Posterior cingulate gyrus (tissue), 11 donors: ENCODE measurements around the gene GNG10.
"Not testable (repeated sequence)": the region's sequence is repeated elsewhere in the genome, so short reads cannot be mapped to it uniquely, and the experiment has no call there.

ENCODE experiments used
- DNase-seq, 10 donors: peaks; one replicate each; pipeline versions ENCODE4 v3.0.0 to v3.0.0-alpha.2; 2020 to 2021; ENCODE audit warnings: mixed read lengths in 3 of 10
- intact Hi-C: fragments of 100-400 bp; cut with DNase I; formaldehyde crosslinking; loops from one replicate; pipeline ENCODE4 v1.15.1; 2023

The GNG10 gene

DNA sequence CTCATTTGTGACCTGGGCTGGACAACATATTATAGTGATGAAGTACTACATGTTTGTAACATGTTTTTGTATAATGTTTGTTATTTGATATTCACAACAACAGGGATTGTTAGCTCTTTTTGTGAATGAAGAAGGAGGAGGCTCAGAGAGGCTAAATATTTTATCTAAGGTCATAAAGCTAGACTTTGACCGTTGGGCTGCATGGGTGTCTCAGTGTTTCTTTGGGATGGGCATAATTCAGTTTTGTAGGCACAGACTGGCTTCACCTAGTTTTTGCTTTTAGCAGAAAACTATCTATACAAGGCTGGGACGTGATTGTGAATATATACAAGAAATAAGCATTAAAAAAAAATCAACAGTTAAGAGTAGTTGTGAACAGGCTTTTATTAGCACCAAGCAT lies 15.0 kb upstream of the GNG10 start:
- no peak for DNase-seq
- intact Hi-C loops = no loop called here

DNA sequence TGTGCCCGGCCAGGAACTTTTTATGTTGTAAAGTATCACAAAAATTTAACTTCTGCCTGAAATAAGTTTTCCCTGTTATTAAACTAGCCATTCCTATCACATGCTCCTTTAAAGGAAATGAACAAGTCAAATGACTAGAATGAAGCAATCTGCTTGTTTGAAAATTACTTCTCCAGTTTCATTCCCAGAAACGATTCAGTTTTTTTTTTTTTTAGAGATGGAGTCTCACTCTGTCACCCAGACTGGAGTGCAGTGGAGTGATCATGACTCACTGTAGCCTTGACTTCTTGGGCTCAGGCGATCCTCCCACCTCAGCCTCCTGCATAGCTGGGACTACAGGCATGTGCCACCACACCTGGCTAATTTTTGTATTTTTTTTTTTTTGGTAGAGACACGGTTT lies 13.3 kb upstream of the GNG10 start:
- DNase-seq = no peak
- intact Hi-C loops = no loop called here

DNA sequence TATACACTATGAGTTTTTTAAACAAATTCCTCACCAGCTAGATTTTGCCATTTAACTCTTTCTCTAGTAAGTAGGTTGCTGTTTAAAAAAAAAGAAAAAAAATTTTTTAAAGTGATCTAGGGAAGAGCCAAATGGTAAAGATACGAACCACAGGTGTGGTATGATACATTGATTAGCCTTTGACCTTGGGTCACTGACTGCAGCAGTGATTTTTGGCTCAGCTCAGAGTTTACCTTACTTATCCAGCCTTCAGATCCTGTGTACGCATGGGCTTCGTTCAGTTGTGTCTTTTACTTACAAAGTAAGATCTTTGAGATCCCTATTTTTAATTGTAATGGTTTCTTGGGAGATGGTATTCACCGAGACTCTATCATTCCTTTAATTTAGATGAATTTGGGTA lies 12.4 kb upstream of the GNG10 start:
- intact Hi-C loops = no loop called here
- DNase-seq = no peak

DNA sequence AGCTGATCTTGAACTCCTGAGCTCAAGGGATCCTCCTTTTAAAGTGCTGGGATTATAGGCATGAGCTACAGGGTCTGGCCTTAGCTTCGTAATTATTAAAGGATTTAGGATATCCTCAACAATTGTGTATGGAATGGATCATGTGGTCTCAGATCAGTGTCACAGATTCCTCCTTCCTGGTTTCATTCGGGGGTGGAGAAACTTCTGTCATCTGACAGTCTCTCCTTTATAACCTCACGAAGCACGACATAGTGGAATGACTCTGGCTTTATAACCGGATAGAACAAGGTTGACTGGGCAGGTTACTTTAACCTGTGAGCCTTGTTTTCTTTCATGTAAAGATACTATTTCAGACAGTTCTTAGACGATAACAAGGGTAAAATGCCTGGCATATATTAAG lies 4.4 kb upstream of the GNG10 start:
- no peak for DNase-seq
- intact Hi-C loops = no loop called here

DNA sequence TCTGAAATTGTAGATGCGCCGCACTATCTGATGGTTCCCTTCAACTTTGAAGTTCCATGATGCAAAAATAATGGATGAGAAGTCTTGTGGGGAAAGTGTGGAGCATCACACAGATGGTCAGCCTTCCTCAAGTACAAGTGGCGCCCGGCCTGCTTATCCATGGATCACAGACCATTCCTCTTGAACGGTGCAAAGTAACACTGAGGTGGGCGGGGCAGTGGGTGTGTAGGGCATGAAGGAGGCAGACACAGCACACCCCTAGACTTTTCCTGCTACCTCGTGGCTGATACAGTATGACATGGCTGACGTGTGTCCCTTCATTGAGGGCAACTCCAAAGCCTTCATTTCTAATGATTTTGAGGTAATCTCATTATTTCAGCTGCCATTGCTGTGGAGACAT lies 2.5 kb upstream of the GNG10 start:
- intact Hi-C loops = no loop called here
- no peak for DNase-seq

DNA sequence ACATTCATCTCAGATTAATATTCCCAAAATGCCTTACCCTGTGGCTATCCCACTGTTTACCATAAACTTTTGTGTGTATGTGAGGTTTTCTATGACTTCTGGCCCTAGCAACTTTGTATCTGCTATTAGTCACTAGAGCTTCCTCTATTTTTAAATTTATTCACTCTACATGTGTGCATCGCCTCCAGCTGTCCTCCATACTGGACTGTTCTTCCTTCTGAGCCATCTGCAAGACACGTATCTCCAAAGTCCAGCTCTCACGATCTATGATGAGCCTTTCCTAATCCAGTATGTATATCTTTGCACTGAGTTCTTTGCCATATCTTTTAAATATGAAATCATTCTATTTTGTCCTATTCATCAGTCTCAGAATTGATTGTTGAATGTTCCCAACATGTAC lies 1.7 kb upstream of the GNG10 start:
- no peak for DNase-seq
- intact Hi-C loops = no loop called here

DNA sequence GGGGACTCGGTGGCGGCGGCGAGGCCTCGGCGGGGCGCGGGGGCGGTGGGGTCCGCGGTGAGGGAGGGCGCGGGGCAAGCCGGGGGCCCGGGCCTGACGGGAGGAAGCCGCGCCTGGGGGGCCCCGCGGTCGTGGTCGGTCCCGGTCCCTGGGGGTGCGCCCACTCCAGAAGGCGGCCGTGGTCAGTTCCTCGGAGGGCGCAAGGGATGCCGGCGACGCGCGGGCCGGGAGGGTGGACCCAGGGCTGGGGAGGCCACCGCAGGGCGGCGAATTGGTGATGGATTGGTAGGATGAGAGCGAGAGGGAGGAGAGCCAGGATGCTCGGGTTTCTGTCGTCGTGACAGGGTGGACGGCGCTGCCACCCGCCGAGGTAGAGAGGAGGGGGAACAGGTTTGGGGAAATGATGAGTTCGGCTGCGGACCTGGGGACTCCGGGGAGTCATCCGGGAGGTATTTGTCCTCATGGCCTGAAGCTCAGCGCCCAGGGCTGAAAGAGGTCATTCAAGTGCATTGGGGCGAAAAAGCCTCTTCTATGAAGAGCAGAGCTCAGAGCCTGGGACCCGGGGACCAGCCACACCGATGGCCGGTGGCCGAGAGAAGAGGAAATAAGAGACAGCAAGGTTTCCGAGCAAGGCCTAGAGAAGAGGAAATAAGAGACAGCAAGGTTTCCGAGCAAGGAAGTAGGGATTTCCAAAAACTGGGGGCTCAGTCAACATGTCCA lies 557 bp downstream of the GNG10 start:
- DNase-seq = peak; percentile 11 to 89 (median 34)
- intact Hi-C loops = no loop called here

DNA sequence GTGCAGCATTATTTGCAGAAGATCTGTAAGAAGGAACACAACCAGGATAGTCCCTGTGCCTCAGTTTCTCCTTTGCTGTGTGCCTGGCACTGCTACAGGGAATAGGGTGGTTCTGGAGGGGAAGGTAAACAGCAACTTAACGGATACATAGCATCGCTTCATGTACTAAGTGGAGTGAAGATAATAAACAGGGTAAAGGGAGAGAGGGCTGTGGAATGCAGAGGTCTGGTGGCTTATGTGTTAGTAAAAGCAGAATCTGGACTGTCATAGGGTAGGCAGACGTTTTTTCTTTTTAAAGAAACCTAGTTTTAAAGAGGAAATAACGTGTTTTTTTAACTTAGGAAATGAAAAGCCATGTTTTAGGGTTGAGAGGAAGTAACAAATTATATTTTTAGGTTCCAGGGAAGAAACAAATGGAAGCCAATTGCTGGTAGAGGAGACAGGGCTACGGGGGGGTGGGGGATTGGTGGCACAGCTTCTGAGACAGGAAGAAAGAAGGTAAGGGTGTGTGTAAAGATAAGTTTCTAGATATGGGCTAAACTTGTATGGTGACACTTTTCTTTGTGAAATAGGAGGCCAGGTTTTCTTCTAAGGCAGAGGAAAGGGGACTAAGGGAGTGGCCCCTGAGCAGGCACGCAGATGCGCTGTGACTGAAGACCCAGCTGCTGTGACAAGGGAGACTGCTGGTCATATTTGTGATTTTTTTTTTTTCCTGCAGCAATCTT lies 1.3 kb downstream of the GNG10 start:
- intact Hi-C loops = no loop called here
- no peak for DNase-seq

DNA sequence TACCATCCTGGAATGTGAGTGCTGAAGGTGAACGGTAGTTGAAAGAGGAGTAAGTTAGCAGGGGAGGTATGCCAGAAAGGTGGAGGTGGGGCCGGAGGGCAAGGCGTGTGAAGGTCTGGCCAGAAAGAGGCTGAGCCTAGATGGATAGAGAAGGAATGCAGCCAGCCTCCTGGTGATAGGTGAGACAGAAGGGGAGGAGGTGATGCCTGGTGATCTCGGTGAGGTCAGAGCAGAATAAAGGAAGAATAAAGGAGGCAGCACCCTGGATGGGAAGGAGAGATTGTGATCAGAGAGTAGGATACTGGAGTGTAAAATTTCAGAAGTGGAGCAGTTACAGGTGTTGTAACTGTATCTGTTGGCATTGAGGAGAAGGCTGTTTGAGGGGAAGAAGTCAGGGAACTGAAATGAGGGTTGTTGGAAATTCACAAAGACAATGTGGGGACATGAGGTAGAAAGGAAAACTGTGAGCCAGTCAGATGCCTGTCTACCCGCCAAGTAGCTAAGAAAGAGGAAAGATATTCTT lies 2.0 kb downstream of the GNG10 start:
- intact Hi-C loops = no loop called here

DNA sequence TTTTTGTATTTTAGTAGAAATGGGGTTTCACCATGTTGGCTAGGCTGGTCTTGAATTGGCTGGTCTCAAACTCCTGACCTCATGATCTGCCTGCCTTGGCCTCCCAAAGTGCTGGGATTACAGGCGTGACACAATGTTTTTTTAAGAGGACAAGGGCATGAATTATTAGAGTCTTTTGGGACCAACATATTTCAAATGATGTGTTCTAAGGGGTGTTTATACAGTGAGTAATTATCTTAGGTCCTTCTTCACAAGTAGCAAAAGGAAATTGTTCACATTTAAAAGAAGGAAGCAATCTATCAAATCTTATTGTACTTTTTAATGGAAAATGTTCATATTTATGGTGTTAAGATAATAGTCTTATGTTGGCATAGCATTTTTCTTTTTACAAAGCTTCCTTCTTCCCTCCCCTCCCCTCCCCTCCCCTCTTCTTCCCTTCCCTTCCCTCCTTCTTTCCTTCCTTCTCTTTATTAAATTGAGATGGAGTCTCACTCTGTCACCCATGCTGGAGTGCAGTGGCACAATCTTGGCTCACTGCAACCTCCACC lies 6.7 kb downstream of the GNG10 start:
- no peak for DNase-seq
- intact Hi-C loops = no loop called here

More for the DNA sequence above, 2.0 kb downstream of the GNG10 start:
- no peak for DNase-seq

DNA sequence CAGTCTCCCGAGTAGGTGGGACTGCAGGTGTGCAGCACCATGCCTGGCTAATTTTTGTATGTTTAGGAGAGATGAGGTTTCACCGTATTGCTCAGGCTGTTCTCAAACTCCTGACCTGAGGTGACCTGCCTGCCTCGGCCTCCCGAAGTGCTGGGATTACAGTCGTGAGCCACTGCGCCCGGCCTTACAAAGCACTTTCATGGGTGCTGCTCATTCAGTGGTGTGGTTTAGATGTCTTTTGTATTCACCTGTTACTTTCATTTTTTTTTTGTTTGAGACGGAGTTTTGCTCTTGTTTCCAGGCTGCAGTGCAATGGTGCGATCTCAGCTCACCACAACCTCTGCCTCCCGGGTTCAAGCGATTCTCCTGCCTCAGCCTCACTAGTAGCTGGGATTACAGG lies 7.2 kb downstream of the GNG10 start:
- intact Hi-C loops, DNase-seq: not testable (repeated sequence)

DNA sequence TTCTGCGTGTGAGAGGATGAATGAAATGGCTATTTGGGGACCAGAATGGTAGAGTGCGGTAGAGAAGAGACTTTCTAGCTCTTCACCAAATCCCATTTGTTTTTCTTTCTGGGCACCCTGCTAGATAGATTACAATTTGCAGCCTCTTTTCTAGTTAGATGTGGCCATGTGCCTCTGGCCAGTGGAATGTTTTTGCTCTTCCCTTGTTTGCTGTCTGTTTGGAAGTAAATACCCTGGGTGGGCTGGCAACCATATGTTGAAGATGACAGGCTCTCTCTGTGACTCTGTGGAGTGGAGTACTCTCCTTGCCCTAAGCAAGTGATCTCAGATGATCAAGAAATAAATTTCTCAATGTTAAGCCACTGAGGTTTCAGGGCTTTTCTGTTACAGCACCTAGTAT lies 12.9 kb downstream of the GNG10 start:
- no peak for DNase-seq
- intact Hi-C loops = no loop called here

DNA sequence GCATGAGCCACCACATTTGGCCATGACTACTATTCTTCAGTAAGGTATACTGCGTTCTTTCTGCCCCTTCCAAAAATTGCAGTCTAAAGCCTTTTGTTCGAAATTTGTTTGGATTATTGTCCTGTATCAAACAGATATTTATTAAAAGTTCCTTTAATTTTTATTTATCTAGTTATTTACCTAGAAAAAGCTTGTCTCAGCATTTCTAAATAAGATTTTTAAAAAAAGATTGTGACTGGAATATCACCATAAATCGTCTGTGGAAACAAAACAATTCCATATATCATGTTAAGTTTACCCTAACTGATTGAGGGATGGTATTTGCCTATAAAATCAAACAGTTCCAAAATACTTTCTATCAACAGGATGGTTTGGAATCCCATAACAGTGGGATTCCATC lies 14.7 kb downstream of the GNG10 start:
- DNase-seq = no peak
- intact Hi-C loops = no loop called here

DNA sequence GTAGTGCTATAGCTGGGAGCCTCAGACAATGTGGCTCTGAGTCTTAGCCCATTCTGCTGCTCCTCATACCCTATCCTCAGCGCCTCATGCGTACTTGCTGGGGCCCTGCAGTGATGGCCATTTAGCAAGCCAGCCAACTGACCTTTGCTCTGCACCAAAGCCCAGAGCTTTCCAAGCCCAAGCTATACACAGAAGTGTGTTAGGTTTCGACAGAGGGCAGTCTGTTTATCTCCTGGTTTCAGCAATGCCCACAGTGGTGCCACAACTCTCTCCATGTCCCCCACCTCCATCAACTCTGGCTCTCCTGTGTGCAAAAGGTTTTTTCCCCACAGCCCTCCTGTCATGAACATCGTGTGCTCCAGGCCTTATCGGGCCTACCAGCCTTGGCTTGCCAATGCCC lies 16.9 kb downstream of the GNG10 start:
- intact Hi-C loops = no loop called here
- no peak for DNase-seq

DNA sequence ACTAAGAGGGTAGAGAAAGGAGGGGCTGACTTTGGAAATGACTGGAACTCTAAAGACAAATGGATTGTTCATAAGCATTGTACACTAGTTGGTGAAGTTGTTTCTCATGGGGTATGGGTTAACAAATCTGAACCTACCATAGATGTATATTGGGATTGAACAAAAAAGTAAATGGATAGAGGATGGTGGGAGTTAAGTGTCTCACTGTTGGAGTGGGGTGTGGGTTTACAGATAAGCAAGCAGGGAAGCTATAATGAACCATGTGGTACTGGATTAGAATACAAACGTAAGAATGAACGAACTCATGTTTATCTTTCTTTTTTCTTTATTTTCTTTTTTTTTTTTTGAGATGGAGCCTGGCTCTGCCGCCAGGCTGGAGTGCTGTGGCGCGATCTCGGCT lies 17.8 kb downstream of the GNG10 start:
- intact Hi-C loops = no loop called here
- DNase-seq = no peak

DNA sequence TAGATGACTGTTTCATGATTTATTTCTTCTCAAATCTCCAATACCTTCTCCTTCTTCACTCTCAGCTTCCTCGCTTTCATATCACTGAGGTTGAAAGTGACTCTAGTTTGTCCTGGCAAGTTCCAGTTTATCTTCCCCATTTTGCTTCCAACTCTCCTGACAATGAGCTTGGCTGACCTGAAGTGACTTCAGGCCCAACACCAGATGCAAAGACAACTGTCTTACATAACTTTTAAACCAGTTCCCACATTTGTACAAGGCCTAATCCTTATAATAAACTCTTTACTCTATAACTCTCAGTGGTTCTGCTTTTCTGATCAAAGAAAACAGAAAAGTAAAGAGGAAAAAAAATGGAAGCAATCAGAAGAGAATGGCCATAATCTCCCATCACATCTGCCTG lies 22.0 kb downstream of the GNG10 start:
- no peak for DNase-seq
- intact Hi-C loops = no loop called here

DNA sequence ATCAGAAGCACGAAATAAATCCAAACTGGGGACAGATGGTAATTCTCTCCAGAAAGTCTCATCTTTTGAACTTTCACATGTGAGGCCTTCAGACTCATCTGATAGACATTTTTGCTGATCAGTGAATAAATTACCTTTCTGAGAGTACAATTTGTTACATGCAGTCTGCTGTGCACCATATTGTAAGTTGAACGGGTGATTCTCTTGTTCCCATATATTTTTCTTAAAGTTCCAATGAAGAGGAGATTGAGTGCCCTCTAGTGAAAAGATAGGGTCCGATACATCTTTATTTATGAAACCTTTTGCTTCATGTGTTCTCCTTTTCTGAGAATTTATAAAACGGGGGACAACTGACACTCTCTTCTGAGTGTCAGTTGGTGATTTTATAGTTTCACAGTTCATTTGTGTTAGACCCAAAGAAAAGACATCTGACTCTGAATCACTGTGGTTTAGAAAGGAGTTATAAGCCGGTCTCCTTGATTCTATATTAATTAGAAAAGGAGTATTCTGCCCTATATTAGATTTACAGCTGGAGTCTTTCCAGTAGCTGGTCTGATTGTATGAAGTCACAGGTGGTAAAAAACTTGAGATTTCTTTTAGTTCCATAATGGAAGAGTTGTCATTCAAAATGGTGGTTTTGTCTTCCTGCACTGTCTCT lies 30.4 kb downstream of the GNG10 start:
- intact Hi-C loops = loop anchor here (2.0 kb wide), 1 partner anchor 61 kb away; the partner anchor contains the start of gene DNAJC25
- DNase-seq = no peak

DNA sequence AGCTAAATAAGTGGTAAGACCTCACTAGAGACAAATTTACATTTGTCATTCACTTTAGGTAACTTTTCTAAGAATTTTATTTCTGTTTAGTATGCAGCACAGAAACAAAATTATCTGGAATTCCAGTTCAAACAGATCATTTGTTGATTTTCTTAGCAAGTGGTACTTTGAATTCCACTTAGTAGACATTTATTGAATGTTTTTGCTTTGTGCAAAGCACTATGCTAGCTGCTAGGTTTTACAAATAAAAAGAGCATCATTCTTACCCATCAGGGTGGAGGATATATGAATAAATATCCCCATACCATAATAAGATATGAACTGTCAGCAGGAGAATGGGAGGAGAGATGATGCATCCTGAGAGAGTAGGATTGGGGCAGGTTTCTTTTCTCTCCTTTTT lies 35.4 kb downstream of the GNG10 start:
- no peak for DNase-seq
- intact Hi-C loops = no loop called here

DNA sequence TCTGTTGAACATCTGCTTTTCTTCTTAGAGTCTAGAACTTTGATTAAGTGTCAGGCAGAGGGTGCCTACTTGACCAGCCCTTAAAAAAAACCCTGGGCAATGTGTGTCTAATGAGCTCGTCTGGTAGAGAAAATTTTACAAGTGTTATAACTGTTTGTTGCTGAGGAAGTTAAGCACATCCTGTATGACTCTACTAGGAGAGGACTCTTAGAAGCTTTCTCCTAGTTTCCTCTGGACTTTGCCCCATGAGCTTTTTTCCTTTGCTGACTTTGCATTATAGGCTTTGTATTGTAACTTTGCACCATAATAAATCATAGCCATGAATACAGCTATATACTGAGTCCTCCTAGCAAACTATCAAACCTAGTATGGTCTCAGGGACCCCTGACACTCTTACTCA lies 39.4 kb downstream of the GNG10 start:
- no peak for DNase-seq

DNA sequence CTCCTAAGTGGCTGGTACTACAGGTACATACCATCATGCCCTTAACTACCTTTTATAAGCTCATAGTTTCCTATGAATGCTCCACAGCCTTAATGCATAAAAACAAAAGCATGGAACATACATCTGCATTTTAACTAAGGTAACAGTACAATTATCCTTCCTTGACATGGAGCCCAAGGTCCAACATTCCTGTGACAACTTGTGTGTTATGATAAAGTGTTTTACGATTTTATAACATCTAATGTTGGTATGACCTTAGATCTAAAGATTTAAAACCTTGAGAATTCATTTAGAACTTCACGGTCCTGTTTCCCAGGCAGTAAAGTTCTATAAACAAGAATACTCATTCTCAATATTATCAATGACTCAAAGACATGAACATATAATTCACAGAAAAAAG lies 43.1 kb downstream of the GNG10 start:
- DNase-seq = no peak
- intact Hi-C loops = no loop called here

More for the DNA sequence above, 39.4 kb downstream of the GNG10 start:
- intact Hi-C loops = no loop called here

DNA sequence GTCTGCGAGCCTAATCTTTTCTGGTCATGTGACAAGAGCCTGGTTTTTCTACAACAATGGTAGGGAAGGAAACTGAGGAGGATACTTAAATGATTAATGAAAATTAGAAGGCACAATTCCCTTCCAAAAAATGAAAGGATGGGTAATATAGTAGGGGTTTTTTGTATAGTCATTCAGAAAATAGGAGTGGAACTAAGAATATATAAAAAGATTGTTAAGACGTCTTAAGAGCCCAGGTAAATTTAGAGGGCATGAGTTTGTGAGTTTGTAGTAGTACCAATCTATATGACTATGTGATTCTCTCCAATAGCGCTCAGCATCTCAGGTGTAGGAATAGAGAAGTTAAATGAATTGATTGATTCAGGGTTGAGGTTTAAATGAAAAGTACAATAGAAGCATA lies 50.1 kb downstream of the GNG10 start:
- no peak for DNase-seq
- intact Hi-C loops = no loop called here
